GM18517 (cell line): ENCODE measurements around the gene FOXO4.
"Not testable (repeated sequence)": the region's sequence is repeated elsewhere in the genome, so short reads cannot be mapped to it uniquely, and the experiment has no call there.

Source experiments
- ATAC-seq: cut with Tn5 transposase; IDR thresholded peaks from one replicate; pipeline ENCODE4 v1.9.1; 2021; ENCODE audit warnings: mild to moderate bottlenecking, moderate library complexity; ENCODE audit not compliant: unreplicated experiment

FOXO4 gene, protein sequence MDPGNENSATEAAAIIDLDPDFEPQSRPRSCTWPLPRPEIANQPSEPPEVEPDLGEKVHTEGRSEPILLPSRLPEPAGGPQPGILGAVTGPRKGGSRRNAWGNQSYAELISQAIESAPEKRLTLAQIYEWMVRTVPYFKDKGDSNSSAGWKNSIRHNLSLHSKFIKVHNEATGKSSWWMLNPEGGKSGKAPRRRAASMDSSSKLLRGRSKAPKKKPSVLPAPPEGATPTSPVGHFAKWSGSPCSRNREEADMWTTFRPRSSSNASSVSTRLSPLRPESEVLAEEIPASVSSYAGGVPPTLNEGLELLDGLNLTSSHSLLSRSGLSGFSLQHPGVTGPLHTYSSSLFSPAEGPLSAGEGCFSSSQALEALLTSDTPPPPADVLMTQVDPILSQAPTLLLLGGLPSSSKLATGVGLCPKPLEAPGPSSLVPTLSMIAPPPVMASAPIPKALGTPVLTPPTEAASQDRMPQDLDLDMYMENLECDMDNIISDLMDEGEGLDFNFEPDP

DNA sequence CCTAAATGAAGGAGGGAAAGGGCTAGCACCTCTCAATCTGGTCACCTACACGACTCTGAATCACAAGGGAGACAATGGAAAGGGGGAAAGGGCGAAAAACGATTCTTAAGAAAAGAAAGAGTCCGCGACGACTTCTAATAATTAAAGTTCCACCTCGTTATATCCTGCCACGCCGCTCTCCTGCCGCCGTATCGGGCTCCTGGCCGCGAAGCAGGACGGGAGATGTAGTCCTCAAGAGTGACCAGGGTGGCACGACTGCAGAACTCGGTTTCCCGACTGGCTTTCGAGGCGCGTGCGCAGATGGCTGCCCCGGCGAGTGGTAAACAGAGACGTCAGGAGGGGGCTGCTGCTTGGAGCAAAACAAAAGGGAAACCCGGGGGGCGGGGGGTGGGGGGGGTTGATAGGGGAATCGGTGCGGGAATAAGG is at the start of gene FOXO4:
FOXO4 (plus strand) TSS at position 297 of the 426 bp plus-strand sequence. CDS start 678 bp downstream, outside the sequence.
- ATAC-seq: peak; percentile 85

DNA sequence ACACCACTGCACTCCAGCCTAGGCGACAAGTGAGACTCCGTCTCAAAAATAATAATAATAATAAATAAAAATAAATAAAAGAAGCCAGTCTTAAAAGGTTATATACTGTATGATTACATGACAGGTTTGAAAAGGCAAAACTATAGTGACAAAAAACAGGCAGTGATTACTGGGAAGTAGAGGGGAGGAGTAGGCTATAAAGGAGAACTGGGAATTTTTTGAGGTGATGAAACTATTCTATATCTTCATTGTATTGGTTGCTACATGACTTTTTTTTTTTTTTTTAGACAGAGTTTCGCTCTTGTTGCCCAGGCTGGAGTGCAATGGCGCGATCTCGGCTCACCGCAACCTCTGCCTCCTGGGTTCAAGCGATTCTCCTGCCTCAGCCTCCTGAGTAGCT is 47.8 kb upstream of the FOXO4 start:
- ATAC-seq: not testable (repeated sequence)

DNA sequence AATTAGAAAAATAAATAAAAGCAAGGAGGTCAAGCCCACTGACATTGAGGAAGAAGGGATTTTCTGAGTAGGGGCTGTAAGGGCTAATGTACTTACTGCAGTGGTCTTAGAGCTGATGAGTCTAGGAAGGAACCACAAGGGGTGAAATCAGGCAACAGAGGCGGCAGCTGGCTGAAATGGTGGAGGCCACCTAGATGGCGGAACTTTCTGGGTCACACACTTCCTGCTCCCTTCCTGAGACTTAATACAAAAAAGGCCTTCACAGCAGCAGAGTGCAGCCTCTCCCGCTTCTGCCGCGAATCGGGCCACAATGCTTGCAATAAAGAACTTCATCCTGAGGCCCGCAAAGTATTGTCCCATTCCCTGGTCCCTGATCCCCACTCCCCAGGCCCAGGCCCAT is 42.9 kb upstream of the FOXO4 start:
- ATAC-seq: peak; percentile 28

DNA sequence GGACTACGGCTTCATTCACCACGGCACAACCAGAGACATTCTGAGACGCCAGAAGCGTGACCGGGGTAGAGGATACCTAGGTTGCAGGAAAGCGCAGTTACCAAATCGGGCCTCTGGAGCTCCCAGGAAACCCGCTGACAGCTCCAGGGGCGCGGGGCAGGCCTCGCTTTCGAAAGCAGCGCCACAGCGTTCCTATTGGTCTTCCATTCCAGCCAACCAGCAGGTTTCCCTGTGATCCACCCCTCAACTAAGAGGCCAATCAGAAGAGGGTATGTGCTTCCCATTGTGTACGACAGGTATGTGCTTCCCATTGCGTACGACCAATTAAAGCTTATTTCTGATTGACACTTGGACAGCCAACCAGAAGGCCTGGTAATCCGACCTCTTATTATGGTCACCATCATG is 42.4 kb upstream of the FOXO4 start:
- ATAC-seq: peak; percentile 75

DNA sequence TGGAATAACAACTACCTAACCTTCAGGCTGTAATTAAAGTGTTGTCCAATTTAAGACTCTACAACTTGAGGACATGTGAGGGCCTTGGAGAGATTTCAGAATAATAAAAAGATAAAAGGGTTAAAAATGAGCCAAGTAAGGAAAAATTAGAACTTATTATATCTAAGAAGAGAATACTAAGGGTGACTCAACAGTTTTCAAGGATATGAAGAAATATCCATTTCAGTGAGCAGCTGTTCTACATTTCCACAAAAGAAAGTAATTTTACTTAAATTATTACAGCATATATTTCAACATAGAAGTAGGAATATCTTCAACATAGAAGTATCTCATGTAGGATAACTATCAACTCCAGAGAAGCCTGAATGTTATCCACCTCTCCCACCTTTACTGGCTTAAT is 38.8 kb upstream of the FOXO4 start:
- ATAC-seq: no peak

DNA sequence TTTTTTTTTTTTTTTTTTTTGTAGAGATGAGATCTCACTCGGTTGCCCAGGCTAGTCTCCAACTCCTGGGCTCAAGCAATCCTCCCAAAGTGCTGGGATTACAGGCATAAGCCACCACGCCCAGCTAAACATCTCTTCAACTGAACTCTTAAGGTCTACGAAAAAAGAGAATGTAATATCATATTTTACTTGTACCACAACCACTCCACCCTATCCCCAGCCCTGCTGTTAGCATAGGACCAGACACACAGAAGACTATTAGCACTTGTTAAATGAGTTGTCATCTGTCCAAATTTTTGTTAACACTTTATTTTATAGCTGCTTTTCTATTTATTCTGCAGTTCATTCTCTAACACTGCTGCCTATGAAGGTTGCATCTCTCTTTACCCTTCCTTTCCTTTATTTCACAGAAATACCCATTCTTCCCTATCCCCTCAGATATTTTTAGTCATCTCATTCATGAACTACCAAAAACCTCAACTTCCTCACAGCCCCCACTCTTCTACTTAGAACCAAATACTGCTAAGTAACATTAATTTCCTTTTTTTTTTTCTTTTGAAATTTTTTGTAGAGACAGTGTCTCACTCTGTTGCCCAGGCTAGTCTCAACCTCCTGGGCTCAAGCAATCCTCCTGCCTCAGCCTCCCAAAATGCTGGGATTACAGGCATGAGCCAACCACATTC is 37.7 kb upstream of the FOXO4 start:
- no peak for ATAC-seq

DNA sequence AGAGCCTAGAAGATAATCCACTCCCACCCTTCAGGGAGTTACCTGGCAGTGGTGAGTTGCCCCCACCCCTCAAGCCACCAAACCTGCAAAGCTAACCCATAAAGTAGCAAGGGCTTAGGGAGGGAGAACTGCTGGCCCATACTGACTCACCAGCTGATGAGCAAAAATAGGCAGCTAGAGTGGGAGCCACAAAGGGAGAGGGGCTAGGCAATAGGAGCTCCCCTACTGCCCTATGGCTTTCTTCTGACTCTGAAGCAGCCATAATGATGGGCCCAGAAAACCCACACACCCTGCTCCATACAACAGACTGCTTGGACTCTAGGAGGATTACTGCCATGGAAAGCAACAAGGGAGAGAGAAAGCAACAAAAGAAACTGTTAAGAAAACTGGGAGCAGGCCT is 35.5 kb upstream of the FOXO4 start:
- no peak for ATAC-seq

DNA sequence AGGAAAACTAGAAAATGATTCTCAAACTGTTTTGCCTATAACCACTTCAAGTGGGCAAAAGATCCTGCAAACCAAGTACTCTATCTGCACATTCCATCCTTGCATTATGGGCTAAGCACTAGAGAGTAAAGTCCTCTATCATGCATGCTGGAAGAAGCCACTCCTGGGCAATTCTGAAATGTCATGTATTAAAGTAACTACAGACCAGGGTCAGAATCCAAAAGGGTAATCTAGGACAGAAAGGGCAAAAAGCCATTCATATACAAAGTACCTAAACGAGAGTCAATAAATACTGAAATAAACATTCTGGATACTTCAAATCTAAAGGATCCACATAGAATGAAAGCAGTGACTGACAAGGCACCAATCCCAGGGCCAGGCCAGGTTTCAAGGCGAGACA is 28.6 kb upstream of the FOXO4 start:
- ATAC-seq: no peak

DNA sequence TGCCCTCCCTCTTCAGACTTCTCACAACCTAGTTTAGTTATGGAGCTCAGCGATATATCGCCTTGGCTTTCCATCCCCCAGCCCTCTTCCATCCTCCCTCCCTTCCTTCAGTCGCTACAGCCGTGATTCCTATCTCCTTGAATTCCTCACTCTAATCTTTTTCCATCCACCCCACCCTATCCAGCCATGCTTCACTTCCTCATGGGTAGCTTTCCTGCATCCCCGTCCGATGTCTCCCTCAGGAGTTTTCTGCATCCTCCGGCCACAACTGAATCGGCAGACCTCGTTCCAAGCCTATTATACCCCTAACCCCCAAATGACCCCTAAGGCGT is 28.0 kb upstream of the FOXO4 start:
- peak; percentile 5 for ATAC-seq

DNA sequence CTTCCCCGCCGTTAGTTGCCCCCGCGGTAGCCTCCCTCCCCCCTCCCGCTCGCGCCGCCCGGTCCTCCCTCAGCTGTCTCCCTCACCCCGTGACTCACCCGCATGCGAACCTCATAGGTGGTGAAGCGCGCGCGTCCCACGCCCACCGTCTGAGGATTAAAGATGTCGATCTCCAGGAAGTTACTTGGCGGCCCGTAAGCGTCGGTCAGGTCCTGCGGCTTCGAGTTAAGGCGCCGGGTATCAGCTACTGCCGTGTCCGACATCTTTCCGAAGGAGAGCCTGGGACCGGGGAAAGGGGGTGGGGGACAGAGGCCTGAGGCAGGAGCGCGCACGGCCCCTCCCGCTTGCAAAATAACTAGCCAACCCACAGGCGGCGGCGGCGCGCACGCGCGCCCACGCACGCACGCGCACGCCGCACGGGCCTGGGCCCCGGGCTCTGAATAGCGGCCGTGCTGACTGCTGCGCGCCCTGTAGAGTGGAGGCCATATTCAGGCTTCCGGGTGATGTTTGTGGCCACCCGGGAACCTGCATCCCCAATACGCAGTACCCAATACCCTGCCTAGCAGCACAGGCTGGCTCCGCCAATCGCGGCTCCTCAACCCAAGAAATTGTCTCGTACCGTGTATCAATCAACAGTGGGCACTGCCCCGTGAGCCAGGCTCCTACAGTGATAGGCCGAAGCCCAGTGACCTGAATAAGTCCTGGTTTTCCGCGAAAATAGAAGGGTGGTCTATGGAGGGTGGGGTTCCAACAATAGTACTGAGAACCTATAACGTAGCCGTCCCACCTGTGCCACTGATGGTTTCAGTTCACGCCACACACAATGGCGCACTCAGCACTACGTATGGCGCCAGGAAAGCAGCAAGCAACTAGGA is 27.4 kb upstream of the FOXO4 start, which contains the start of gene SNX12:
SNX12 (minus strand) TSS at position 291 of the 875 bp plus-strand sequence; CDS start at position 263, 28 bp downstream.
- peak; percentile 96 for ATAC-seq

DNA sequence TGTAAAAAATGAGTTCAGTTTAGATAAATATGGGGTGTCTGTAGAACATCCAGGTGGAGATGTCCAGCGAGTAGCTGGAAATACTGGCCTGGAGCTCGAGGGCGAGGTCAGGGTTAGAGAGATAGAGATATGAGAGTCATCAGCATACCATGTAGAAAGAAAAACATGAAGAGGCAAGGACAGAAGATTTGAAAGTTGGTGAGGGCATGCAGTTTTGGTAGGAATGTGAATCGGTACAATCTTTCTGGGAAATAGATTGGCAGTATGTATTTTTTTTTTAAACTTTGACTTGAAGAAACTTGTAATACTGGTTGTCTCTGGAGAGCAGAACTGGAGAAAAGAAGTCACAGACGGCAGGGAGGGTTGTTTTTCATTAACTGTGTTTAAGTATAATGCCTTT is 25.1 kb upstream of the FOXO4 start:
- ATAC-seq: no peak

DNA sequence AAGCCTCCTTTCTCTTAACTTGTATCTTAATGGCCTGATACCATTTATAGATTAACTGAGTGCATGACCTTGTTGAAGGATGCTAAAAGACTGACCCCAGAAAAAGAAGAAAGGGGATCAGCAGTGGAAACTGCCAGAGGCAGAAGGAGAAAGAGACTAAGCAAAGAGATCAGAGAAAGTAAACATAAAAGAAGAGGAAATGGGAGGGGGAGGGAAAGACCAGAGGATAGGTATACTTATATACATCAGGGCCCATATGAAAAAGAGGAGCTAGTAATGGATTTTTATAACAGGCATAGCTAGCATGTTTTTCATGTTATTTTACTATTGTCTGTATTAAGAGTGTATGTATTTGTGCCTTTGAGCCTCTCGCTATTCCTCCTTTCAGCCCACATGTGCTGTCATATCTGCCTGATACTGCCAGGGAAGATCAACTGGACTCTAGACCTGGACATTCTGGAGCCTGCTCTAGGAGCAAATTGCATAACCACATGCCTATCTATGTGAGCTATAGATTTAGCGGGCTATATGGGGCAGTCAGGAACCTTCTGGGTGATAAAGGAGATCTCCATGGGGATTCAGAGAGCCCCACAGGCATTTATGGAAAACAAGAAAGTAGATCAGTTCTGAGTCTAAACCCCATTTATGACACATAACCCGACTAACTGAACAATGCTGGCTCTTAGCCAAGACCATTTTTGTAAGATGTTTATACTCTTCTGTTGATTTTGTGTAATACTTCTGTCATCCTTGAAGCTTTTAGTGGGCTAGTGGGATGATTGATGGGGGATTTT is 14.1 kb upstream of the FOXO4 start:
- ATAC-seq: no peak

DNA sequence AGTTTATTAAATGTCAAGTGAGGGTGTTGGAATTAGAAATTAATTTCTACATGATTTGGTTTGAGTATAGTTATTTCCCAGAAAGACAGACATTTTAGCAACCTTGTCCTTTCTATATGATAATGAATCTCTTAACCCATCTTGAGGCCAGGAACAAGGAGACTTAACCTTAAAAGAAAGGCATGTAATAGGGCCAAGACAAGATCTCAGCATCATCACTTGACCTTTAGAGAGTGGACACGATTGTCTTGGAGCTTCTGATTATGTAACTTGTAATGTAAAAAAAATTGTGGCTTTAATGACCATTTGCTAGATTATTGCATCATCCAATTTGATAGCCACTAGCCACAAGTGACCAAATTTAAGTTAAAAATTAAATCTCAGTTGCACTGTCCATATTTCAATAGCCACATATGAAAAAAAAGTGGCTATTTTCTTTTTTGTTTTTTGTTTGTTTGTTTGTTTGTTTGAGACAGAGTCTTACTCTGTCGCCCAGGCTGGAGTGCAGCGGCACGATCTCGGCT is 13.5 kb upstream of the FOXO4 start:
- ATAC-seq: no peak

DNA sequence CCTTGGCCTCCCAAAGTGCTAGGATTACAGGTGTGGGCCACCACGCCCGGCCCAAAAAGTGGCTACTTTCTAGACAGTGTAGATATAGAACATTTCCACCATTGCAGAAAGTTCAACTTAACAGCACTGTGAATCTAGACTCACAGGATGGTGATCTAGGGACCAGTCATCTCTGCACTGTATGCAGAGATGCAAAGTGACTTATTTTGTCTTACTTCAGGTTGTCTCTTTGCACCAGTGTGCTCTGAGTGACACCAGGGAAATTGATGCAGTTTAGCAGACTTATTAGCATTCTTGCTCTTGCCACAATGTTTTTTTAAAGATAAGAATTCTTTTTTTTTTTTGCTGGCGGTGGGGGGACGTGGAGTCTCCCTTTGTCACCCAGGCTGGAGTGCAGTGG is 12.8 kb upstream of the FOXO4 start:
- ATAC-seq: no peak

DNA sequence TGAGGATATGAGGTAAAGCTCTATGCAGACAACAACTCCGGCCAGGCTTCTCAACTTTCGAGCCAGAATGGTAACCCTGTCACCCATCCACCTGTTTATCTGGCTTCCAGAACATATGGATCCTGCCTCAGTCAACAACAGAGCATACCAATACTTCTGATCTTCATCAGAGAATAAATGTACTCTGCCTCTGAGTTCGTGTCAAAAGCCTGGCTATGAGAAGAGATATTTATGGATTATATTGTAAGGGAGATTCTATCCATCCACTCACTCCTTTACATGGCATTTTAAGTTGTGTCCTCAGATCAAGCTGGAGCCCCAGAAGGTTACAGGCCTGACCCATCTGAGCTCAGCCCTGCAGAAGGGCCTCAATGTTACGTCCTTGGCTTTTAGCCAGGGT is 9.8 kb upstream of the FOXO4 start:
- ATAC-seq: no peak

DNA sequence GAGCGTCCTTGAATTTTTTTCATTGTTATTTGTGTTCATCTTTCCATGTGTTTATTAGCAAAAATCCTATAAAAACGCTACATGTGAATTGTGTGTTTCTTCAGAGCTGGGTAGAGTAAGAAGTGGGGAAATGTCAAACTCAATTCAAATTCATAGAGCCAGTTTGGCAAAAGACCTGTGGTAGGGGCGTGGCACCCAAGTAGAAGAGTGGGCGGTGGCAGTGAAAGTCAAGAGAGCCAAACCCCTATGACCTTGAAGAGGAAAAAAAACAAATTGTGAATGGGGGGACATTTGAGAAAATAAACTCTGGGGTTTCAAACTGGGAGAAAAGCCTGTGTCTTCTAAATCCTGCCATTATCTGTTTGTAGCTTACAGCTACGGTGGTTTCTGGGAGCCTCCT is 4.4 kb upstream of the FOXO4 start:
- no peak for ATAC-seq

DNA sequence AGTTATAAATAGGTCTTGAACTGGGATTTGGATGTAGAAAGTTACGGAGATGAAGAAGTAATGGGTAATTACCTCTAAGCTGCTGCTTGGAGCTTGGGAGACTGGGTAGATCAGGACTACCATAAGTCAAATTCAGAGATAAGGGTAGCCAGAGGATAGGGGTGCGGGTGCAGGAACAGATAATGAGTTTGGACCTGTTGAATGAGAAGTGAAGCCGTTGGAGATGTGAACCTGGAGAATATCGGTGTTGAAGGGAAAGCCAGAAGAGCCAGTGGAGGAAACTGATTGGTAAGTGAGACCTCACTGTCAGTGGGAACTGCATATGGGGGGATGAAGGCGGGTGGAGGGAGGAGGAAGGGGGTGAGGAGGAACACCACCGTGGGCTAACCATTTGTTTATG is 618 bp upstream of the FOXO4 start:
- no peak for ATAC-seq

DNA sequence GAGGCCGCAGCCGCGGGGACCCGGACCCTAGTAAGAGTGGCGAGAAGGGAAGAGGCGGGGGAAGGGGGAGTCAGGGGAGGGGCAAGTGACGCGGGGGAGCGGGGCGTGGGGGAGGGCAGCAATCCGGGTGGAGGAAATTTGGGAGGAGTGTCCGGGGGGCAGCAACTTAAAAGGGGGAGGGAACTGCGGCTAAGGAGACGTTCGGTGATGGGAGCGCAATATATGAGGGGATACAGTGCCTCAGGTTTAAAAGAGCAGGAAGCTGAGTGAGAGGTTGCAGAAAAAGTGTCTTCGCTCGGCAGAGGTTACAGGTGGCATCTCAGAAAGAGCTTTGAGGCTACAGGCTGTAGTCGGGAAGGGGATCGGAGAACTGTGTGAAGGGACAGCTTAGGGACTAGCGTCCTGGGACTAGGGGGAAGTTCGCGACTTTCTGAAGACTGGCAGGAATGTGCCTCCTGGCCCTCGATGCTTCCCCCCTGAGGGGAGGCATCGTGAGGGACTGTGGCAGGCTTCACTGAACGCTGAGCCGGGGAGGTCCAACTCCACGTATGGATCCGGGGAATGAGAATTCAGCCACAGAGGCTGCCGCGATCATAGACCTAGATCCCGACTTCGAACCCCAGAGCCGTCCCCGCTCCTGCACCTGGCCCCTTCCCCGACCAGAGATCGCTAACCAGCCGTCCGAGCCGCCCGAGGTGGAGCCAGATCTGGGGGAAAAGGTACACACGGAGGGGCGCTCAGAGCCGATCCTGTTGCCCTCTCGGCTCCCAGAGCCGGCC is 519 bp downstream of the FOXO4 start:
- ATAC-seq: no peak

DNA sequence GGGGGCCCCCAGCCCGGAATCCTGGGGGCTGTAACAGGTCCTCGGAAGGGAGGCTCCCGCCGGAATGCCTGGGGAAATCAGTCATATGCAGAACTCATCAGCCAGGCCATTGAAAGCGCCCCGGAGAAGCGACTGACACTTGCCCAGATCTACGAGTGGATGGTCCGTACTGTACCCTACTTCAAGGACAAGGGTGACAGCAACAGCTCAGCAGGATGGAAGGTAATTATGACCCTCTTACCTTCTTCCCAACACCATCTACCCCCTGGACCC is 1.0 kb downstream of the FOXO4 start:
- no peak for ATAC-seq

DNA sequence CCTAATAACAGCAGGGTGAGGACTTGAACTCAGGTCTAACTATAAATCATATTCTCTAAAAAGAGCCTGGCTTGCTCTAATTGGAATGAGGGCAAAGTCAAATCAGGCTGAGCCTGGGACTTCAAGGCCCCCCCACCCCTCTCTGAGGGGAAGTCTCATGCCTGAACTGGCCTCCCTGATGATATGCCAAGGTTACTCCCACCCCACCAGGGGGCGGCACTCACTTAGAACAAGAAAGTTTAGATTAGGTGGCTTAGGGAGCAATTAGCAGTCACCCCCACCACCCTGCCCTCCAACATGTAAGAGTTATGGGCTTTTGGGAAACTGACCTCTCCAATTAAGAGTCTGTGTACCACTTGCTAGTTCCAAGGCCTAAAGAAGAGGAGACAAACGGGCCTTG is 2.7 kb downstream of the FOXO4 start:
- no peak for ATAC-seq
